PC-3 (cell line): ENCODE results near the gene ADAMTSL3. TPM values are rescaled to one million over a fixed set of nuclear protein-coding genes. Genes with fewer than 3 reads are reported as not detected.

Experiments
- ATAC-seq: fragments of 200-7000 bp; cut with Tn5 transposase; 2 replicates; pipeline ENCODE4 v1.9.1; 2020; ENCODE audit warnings: mild to moderate bottlenecking, moderate library complexity
- BruUV-seq: library from RNA; stranded (reverse); fragments of 400-500 nt; replicated peaks from 2 replicates; lab custom pipeline; 2021; lab: Mats Ljungman, UMichigan
- CTCF ChIA-PET: fragments of 300-600 bp; sonication (Branson Sonifier 250); formaldehyde crosslinking; loops from one replicate; lab custom pipeline; 2022; ENCODE audit warnings: antibody characterized with exemption; lab: Charles Lee
- POLR2A ChIA-PET: fragments of 300-600 bp; sonication (Branson Sonifier 250); formaldehyde crosslinking; loops from one replicate; lab custom pipeline; 2022; ENCODE audit warnings: antibody characterized with exemption; ENCODE audit not compliant: unreplicated experiment; lab: Charles Lee
- DNase-seq: peaks from one replicate; pipeline ENCODE4 v3.0.0-alpha.2; 2015
- H2AFZ ChIP-seq: fragments of 300-600 bp; sonication (generic); 2 replicates; pipeline ENCODE4 v1.6.0; 2016; ENCODE audit warnings: antibody characterized with exemption, low read length
- H3F3A ChIP-seq: fragments of 300-600 bp; sonication (generic); one replicate; pipeline ENCODE4 v1.6.0; 2017; ENCODE audit warnings: antibody characterized with exemption, low read length, control low read depth, mild to moderate bottlenecking; ENCODE audit not compliant: unreplicated experiment
- H3K27ac ChIP-seq: fragments of 300-600 bp; sonication (generic); 2 replicates; pipeline ENCODE4 v1.5.1; 2016; ENCODE audit warnings: mild to moderate bottlenecking, low read length
- H3K27me3 ChIP-seq: fragments of 300-600 bp; sonication (generic); 2 replicates; pipeline ENCODE4 v1.6.1; 2016; ENCODE audit warnings: low read length, mixed read lengths
- H3K36me3 ChIP-seq: fragments of 300-600 bp; sonication (generic); 2 replicates; pipeline ENCODE4 v1.6.1; 2016; ENCODE audit warnings: low read depth, mixed run types, low read length, mixed read lengths
- H3K4me1 ChIP-seq: fragments of 300-600 bp; sonication (generic); 2 replicates; pipeline ENCODE4 v1.5.1; 2016; ENCODE audit warnings: low read length; ENCODE audit not compliant: insufficient read depth
- H3K4me2 ChIP-seq: fragments of 300-600 bp; sonication (generic); 2 replicates; pipeline ENCODE4 v1.6.0; 2016; ENCODE audit warnings: low read length
- H3K4me3 ChIP-seq: fragments of 300-600 bp; sonication (generic); 2 replicates; pipeline ENCODE4 v1.5.1; 2016; ENCODE audit warnings: mild to moderate bottlenecking, low read length, mixed read lengths
- H3K79me2 ChIP-seq: fragments of 300-600 bp; sonication (generic); 2 replicates; pipeline ENCODE4 v1.6.1; 2017; ENCODE audit warnings: low read length, mixed read lengths
- H3K9ac ChIP-seq: fragments of 300-600 bp; sonication (generic); 2 replicates; pipeline ENCODE4 v1.6.0; 2016; ENCODE audit warnings: mild to moderate bottlenecking, low read length
- H3K9me2 ChIP-seq: fragments of 300-600 bp; sonication (generic); replicated peaks from 2 replicates; pipeline ENCODE4 v1.6.1; 2016; ENCODE audit warnings: mixed run types, low read length, mixed read lengths
- H3K9me3 ChIP-seq: fragments of 300-600 bp; sonication (generic); 2 replicates; pipeline ENCODE4 v1.6.1; 2016; ENCODE audit warnings: low read length, mixed read lengths
- H4K20me1 ChIP-seq: fragments of 300-600 bp; sonication (generic); 2 replicates; pipeline ENCODE4 v1.6.1; 2016; ENCODE audit warnings: low read length, mixed read lengths
- CTCF ChIP-seq: fragments of 300-600 bp; sonication (generic); conservative IDR thresholded peaks from 2 replicates; pipeline ENCODE4 v1.5.1; 2017; ENCODE audit warnings: antibody characterized with exemption, low read depth, mild to moderate bottlenecking, low read length
- EZH2 ChIP-seq: fragments of 300-600 bp; sonication (generic); IDR thresholded peaks from one replicate; pipeline ENCODE4 v1.6.1; 2017; ENCODE audit warnings: antibody characterized with exemption, mild to moderate bottlenecking, low read length; ENCODE audit not compliant: unreplicated experiment
- EZH2phosphoT487 ChIP-seq: fragments of 300-600 bp; sonication (generic); IDR thresholded peaks from 2 replicates; pipeline ENCODE4 v1.6.1; 2018; ENCODE audit warnings: mild to moderate bottlenecking, antibody characterized with exemption, low read length, borderline replicate concordance
- intact Hi-C: fragments of 100-400 bp; cut with micrococcal nuclease; formaldehyde crosslinking; loops from 2 replicates; pipeline ENCODE4 v1.9.0; 2023
- total RNA-seq: library from RNA; depleted of rRNA; stranded (reverse); fragments of >200 nt; gene quantifications from 2 replicates; pipeline ENCODE4 v1.2.3, GENCODE V29; 2014

The ADAMTSL3 gene
- total RNA-seq, 1 experiment from 2014 or later = 7.9 TPM

- no peak overlapping the region for H2AFZ ChIP-seq
- intact Hi-C loops = no loop called here
- no peaks in the 10 kb centered on the region for H3K36me3 ChIP-seq
- no peaks in the 10 kb centered on the region for H3K9me2 ChIP-seq
- H3F3A ChIP-seq = no peaks in the 10 kb centered on the region
- no peak overlapping the region for H3K27ac ChIP-seq
- no TSS peak for BruUV-seq
- no peak overlapping the region for H3K9ac ChIP-seq
- H3K4me1 ChIP-seq = 0 out of 2 replicates have a peak, but pooled peaks cover 3% of the 10 kb centered on the region
- no peaks in the 10 kb centered on the region for H3K9me3 ChIP-seq
- ChIA-PET POLR2A (interaction anchor here (0.6 kb wide), 1 partner anchor 1000 kb away, joined by 13 read pairs; no protein-coding TSS in a partner anchor), CTCF (interaction anchor here (0.7 kb wide), 1 partner anchor 68 kb away, joined by 3 read pairs; no protein-coding TSS in a partner anchor)
- H3K4me3 ChIP-seq = no peak overlapping the region
- no peak for DNase-seq
- H3K4me2 ChIP-seq = no peak overlapping the region
- no peaks in the 10 kb centered on the region for H3K27me3 ChIP-seq
- no peak for ATAC-seq
- no peaks in the 10 kb centered on the region for H3K79me2 ChIP-seq
- H4K20me1 ChIP-seq = no peaks in the 10 kb centered on the region
- TF ChIP-seq EZH2 (no peak), EZH2phosphoT487 (no peak), CTCF (no peak)
Measured at GRCh38 chr15:83769411-83769999, 115.6 kb downstream of the ADAMTSL3 start.

GRCh38 chr15:83775738-83776137 lies 121.8 kb downstream of the ADAMTSL3 start:
- TF ChIP-seq EZH2 (no peak), EZH2phosphoT487 (no peak), CTCF (no peak)
- DNase-seq = no peak
- ChIA-PET CTCF (no interaction called here), POLR2A (no interaction called here)
- no peak overlapping the region for H3K4me2 ChIP-seq
- ATAC-seq = no peak
- no peak overlapping the region for H3K4me3 ChIP-seq
- H3F3A ChIP-seq = no peaks in the 10 kb centered on the region
- H3K9me2 ChIP-seq = no peaks in the 10 kb centered on the region
- intact Hi-C loops = no loop called here
- H3K9ac ChIP-seq = no peak overlapping the region
- no peaks in the 10 kb centered on the region for H3K36me3 ChIP-seq
- H3K4me1 ChIP-seq = no peaks in the 10 kb centered on the region
- H3K27ac ChIP-seq = no peak overlapping the region
- H4K20me1 ChIP-seq = no peaks in the 10 kb centered on the region
- no TSS peak for BruUV-seq
- no peaks in the 10 kb centered on the region for H3K79me2 ChIP-seq
- no peaks in the 10 kb centered on the region for H3K27me3 ChIP-seq
- no peaks in the 10 kb centered on the region for H3K9me3 ChIP-seq
- H2AFZ ChIP-seq = no peak overlapping the region

GRCh38 chr15:83776986-83777385 lies 123.1 kb downstream of the ADAMTSL3 start:
- POLR2A ChIA-PET = no interaction called here
- H3K9me3 ChIP-seq = no peaks in the 10 kb centered on the region
- no peak overlapping the region for H3K9ac ChIP-seq
- H3K4me2 ChIP-seq = no peak overlapping the region
- no peak overlapping the region for H2AFZ ChIP-seq
- DNase-seq = no peak
- H3F3A ChIP-seq = no peaks in the 10 kb centered on the region
- CTCF ChIA-PET = no interaction called here
- no TSS peak for BruUV-seq
- H3K4me1 ChIP-seq = no peaks in the 10 kb centered on the region
- no peaks in the 10 kb centered on the region for H3K9me2 ChIP-seq
- no peaks in the 10 kb centered on the region for H3K36me3 ChIP-seq
- no peak for ATAC-seq
- no peaks in the 10 kb centered on the region for H3K79me2 ChIP-seq
- no peak overlapping the region for H3K4me3 ChIP-seq
- no peak for TF ChIP-seq EZH2
- no peak for TF ChIP-seq EZH2phosphoT487
- no peak for TF ChIP-seq CTCF
- H3K27ac ChIP-seq = no peak overlapping the region
- intact Hi-C loops = no loop called here
- no peaks in the 10 kb centered on the region for H3K27me3 ChIP-seq
- no peaks in the 10 kb centered on the region for H4K20me1 ChIP-seq
